GM18907 (cell line): ENCODE measurements around the gene ZNF227.
"Not testable (repeated sequence)": the region's sequence is repeated elsewhere in the genome, so short reads cannot be mapped to it uniquely, and the experiment has no call there.

Experiments
- ATAC-seq: cut with Tn5 transposase; IDR thresholded peaks from one replicate; pipeline ENCODE4 v1.9.1; 2021; ENCODE audit warnings: mild to moderate bottlenecking, moderate library complexity; ENCODE audit not compliant: unreplicated experiment

The ZNF227 gene

GRCh38 chr19:44212250-44212865, at the start of gene ZNF227:
ZNF227 (plus strand) TSS chr19:44212532; CDS start chr19:44217793, 5,261 bp downstream.
- peak; percentile 84 for ATAC-seq

- no peak for ATAC-seq
These were observed 48.5 kb upstream of the ZNF227 start for GRCh38 chr19:44163789-44164188.

- ATAC-seq: peak; percentile 17
These were observed 48.0 kb upstream of the ZNF227 start for GRCh38 chr19:44164327-44164672.

DNA sequence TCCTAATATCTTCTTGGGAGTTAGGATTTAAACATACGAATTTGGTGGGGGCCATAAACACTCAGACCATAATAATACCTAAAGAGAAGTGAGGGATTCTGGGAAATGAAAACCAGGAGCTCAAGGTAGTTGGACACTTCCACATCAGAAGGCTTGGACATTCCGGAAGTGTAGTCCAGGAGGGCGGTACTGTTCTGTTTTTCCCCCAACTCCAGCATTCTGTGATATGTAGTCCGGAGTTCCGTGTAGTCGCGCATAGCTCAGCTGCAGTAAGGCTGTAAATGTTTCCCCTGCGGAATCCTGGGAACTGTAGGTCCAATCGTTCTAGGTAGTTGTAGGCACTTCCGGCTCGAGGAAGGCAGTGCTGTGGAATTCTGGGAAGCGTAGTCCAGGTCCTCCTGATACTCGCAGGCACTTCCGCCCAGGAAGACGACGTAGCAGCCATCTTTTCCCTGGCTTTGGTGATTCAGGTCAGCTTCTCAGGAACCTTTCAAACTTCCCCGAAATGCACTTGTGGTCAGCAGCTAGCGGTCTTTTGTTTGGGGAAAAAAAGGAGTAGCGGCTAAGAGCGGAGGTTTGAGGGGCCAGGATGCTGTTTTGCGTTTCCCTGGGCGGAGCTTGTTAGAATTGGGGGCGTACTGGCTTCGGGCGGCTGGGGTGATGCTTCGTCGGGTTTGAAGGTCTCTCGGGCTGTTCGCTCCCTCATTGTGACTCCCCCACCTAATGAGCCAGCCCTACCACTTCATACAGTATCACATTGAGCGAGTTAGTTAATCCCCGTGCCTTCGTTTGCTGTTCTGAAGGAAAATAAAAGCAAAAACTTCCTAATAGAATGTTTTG, 47.4 kb upstream of the ZNF227 start, which contains the start of gene ZNF226:
Gene ZNF226 (plus strand): TSS at position 428 of the 840 bp plus-strand sequence. CDS start 4,981 bp downstream, outside the sequence.
- peak; percentile 93 for ATAC-seq

DNA sequence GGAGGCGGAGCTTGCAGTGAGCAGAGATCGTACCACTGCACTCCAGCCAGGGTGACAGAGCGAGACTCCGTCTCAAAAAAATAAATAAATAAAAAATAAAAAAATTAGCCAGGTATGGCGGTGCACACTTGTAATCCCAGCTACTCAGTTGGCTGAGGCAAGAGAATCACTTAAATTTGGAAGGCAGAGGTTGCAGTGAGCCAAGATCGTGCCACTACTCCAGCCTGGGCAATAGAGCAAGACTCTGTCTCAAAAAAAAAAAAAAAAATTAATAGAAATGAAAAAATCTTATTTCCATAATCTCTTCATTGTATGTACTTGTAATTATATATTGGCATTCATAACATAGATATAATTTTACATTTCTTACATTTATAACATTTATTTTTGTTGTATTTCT, 41.7 kb upstream of the ZNF227 start:
- not testable (repeated sequence) for ATAC-seq

DNA sequence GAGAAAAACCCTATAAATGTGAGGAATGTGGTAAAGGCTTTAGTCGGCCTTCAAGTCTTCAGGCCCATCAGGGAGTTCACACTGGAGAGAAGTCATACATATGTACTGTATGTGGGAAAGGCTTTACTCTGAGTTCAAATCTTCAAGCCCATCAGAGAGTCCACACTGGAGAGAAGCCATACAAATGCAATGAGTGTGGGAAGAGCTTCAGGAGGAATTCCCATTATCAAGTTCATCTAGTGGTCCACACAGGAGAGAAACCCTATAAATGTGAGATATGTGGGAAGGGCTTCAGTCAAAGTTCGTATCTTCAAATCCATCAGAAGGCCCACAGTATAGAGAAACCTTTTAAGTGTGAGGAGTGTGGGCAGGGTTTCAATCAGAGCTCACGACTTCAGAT, 35.7 kb upstream of the ZNF227 start:
- ATAC-seq: no peak

DNA sequence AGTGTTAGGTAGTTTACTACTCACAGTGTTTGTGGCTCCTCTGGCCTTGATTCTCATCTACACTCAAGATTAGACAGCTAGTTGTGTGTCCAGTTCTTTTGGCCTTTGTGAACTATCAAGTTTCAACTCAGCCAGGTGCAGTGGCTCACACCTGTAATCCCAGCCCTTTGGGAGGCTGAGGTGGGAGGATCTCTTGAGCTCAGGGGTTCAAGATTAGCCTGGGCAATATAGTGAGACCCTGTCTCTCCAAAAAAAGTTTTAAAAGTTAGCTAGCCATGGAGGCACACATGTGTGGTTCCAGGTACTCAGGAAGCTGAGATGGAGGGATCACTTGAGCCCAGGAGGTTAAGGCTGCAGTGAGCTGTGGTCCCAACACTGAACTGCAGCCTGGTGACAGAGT, 31.4 kb upstream of the ZNF227 start:
- no peak for ATAC-seq

- no peak for ATAC-seq
These were observed 30.2 kb upstream of the ZNF227 start for GRCh38 chr19:44182145-44182544.

DNA sequence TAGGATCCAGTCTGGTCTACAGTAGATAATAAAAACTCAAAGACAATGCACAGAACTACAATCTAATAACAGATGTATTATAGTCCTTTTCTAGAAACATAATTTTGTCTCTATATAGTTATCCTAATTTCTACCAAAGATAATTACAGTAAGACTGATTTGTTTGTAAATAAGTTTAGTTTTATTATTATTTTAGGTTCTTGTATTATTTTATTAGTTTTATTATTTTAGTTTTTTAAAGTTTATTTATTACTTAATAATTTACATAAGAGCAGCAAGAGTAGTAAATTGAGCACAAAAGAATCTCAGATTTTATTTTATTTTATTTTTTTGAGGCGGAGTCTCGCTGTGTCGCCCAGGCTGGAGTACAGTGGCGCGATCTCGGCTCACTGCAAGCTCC, 22.3 kb upstream of the ZNF227 start:
- ATAC-seq: no peak

DNA sequence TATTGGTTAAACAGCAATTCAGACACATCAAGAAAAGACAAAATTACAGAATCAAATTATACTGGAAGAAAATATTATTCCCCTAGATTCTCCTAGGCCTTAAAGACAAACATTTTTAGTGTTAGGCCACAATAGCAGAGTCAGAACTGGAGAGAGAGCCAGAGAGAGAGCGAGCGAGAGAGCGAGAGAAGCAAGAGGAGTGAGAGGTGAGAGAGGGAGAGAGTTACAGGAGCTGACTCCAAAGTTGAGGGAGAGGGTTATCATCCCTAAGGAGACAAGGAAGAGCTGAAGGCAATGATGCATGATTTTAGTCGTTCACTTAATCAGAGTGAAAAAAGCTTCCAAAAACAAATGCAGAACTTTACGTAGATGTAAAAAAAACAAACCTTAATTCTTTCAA, 20.2 kb upstream of the ZNF227 start:
- ATAC-seq: no peak

DNA sequence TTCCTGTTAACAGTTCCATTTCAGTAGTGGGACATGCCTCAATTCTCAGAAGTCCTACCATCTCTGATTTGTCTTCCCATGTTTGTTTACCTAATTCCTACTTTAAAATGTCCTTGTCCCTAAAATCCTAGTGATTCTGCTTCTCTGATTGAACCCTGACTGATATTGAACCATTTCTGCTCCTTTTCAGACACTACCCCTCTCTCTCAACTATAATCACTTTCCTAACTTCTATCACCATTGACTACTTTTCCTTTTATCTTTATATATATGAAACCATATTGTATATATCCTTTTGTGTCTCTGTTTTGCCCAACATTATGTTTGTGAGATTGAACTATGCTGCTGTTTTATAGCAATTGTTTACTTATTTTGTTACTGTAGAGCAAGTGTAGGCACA, 15.6 kb upstream of the ZNF227 start:
- no peak for ATAC-seq

DNA sequence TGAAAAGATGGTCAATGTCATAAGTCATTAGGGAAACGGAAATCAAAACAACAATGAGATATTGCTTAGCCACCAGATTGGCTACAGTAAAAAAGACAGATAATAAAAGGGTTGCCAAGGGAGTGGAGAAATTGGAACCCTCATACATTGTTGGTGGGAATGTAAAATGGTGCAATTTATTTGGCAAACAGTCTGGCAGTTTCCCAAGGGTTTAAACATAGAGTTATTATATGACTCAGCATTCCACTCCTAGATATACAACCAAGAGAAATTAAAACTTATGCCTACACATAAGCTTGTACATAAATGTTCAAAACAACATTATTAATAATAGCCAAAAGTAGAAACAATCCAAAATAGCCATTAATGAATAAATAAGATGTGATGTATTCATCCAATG, 9.9 kb upstream of the ZNF227 start:
- ATAC-seq: no peak

DNA sequence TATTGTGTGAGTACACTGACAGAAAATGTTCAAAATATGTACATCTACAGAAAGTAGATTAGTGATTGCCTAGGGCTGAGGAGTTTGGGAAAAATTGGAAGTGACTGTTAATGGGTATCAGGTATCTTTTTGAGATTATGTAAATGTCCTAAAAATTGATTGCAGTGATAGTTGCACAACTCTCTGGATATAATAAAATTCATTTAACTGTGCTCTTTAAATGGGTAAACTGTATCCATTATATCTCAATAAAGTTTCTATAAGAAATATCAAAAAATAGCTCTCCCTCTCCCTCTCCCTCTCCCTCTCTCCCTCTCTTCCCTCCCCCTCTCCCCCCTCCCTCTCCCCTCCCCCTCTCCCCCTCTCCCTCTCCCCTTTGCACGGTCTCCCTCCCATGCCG, 9.4 kb upstream of the ZNF227 start:
- no peak for ATAC-seq

GRCh38 chr19:44203877-44204276, 8.5 kb upstream of the ZNF227 start:
- ATAC-seq: not testable (repeated sequence)

DNA sequence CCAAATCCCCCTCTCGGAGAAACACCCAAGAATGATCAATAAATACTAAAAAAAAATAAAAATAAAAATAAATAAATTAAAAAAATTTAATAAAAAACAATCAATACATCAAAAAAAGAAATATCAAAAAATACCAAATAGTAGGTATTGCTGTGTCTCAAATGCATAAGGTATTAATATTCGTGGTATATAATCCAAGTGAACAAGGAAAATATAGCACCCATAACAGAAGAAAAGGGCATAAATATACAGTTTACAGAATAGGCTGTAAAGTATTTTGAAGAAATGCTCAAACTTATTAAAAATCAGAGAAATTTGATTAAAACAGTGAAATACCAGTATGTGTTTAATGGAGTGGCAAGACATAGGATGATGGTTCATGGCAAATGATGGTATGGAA, 7.6 kb upstream of the ZNF227 start:
- no peak for ATAC-seq

DNA sequence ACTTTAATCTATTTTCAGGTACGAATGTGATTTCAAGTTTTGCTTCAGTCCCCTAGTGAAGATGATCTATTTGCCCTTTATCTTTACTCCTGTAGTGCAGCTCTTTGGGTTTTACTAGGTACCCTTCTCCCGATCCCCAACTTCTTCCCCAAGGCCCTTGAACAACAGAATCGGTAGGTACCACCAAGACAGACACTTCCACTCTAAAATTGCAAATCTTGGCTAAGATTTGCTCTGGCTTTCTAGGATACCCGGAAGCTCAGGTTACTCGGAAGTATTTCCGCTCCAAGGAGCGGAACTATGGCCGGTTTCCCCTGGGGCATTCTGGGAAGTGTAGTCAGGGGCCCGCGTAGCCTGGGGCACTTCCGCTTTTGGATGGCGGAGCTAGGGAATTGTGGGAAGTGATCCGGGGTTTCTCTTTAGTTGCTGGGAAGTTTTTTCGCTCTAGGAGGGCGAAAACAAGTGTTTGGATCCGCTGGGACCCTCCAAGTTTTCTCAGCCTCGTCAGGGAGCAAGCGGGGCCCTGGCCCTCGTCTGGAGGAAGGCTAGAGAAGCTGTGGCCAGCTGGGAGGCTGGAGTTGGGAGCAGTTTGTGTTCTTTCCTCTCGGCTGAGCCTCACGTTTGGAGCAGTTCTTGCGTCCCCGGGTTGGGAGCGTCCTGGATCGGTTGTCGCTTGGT, 5.1 kb upstream of the ZNF227 start:
- peak; percentile 88 for ATAC-seq

DNA sequence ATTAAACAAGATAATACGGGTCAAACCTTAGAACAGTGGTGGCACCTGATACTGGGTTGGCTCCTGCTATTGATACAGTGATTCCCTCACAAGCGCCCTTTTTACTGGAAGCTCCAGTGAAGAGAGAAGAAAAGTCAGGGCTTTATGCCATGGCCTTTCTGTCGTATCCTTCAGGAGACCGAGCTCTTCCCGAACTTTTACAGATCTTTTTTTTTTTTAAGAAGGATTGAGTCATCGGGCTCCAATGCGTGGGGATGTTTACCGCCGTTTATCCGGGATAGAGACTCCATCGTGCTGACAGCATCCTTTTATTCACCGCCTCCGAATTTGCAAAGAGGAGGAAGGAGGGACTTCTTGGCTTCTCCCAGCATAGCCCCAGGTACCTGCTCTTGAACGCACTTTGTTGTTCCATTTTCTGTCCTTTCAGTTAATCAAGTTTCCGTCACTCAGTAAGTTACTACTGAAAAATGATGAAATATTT, 574 bp downstream of the ZNF227 start:
- peak; percentile 14 for ATAC-seq

GRCh38 chr19:44219926-44220325, 7.6 kb downstream of the ZNF227 start:
- not testable (repeated sequence) for ATAC-seq

DNA sequence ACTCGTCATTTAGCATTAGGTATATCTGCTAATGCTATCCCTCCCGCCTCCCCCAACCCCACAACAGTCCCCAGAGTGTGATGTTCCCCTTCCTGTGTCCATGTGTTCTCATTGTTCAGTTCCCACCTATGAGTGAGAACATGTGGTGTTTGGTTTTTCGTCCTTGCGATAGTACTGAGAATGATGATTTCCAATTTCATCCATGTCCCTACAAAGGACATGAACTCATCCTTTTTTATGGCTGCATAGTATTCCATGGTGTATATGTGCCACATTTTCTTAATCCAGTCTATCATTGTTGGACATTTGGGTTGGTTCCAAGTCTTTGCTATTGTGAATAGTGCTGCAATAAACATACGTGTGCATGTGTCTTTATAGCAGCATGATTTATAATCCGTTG, 8.4 kb downstream of the ZNF227 start:
- not testable (repeated sequence) for ATAC-seq

DNA sequence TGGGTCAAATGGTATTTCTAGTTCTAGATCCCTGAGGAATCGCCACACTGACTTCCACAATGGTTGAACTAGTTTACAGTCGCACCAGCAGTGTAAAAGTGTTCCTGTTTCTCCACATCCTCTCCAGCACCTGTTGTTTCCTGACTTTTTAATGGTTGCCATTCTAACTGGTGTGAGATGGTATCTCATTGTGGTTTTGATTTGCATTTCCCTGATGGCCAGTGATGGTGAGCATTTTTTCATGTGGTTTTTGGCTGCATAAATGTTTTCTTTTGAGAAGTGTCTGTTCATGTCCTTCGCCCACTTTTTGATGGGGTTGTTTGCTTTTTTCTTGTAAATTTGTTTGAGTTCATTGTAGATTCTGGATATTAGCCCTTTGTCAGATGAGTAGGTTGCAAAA, 9.0 kb downstream of the ZNF227 start:
- not testable (repeated sequence) for ATAC-seq

- no peak for ATAC-seq
These were observed 16.0 kb downstream of the ZNF227 start for GRCh38 chr19:44228318-44228717.

- no peak for ATAC-seq
These were observed 20.5 kb downstream of the ZNF227 start for GRCh38 chr19:44232867-44233266.
